Aorta (tissue), 5 donors: ENCODE measurements around the gene TSKS. TPM values are rescaled to one million over a fixed set of nuclear protein-coding genes. Genes with fewer than 3 reads are reported as not detected.

Experiments
- ATAC-seq: fragments of 200-7000 bp; cut with Tn5 transposase; one replicate; pipeline ENCODE4 v1.9.1; 2022; ENCODE audit warnings: moderate library complexity; ENCODE audit not compliant: low FRiP score
- DNase-seq, 2 donors: peaks; one replicate each; pipeline ENCODE4 v3.0.0-alpha.2; 2020
- H3K27ac ChIP-seq, 2 donors: one replicate each; pipeline ENCODE4 v1.5.1; 2013; ENCODE audit warnings: low read length in 2 of 2, mild to moderate bottlenecking in 2 of 2, moderate library complexity in 2 of 2, control low read depth in 1 of 2, inconsistent platforms in 1 of 2, low read depth in 1 of 2
- H3K27me3 ChIP-seq, 2 donors: one replicate each; pipeline ENCODE4 v1.6.1; 2013; ENCODE audit warnings: control low read depth in 1 of 2, low read length in 1 of 2, mild to moderate bottlenecking in 1 of 2, moderate library complexity in 1 of 2; ENCODE audit not compliant: insufficient read depth in 2 of 2, control insufficient read depth in 1 of 2
- H3K36me3 ChIP-seq, 2 donors: one replicate each; pipeline ENCODE4 v1.6.1; 2013; ENCODE audit warnings: control low read depth in 1 of 2, low read length in 1 of 2, mild to moderate bottlenecking in 1 of 2; ENCODE audit not compliant: insufficient read depth in 2 of 2, control insufficient read depth in 1 of 2
- H3K4me1 ChIP-seq, 2 donors: one replicate each; pipeline ENCODE4 v1.6.1; 2013; ENCODE audit warnings: low read length in 2 of 2, control low read depth in 1 of 2, mild to moderate bottlenecking in 1 of 2, moderate library complexity in 1 of 2; ENCODE audit not compliant: insufficient read depth in 2 of 2, control insufficient read depth in 1 of 2
- H3K4me3 ChIP-seq, 2 donors: one replicate each; pipeline ENCODE4 v1.5.1; 2013; ENCODE audit warnings: low read length in 2 of 2, control low read depth in 1 of 2, mild to moderate bottlenecking in 1 of 2
- H3K9me3 ChIP-seq: one replicate; pipeline ENCODE4 v1.6.1; 2013; ENCODE audit warnings: mild to moderate bottlenecking, low read length; ENCODE audit not compliant: control insufficient read depth
- WGBS, 2 donors: extraction: QIAGEN DNeasy Blood & Tissue Kit; methylation state at CpG; one replicate each; pipeline ENCODE4 v1.1.7; 2013; 5-methylcytosine and 5-hydroxymethylcytosine counted together
- intact Hi-C, 2 donors: fragments of 100-400 bp; cut with DNase I; formaldehyde crosslinking; loops; one replicate each; pipeline versions ENCODE4 v1.14.2 to v1.15.0; 2022
- polyA plus RNA-seq, 2 donors: library from polyadenylated mRNA; stranded (reverse); fragments of 200-250 nt; gene quantifications; one replicate each; pipeline ENCODE4 v1.2.3, GENCODE V29; 2013
- total RNA-seq, 2 donors: library from RNA; stranded (reverse); fragmentation: NEBNext Ultra II Directional; extraction: Animal tissue kit (Norgen Biotek cat#: 25700); gene quantifications; one replicate each; pipeline ENCODE4 v1.2.1, GENCODE V29; 2021
- donor health status: healthy with polysubstance abuse.
- donor health status: Bipolar disorder and iron deficiency.
- donor health status: DM: no; HTN: no; CAD: no.
- donor health status: DM: no; HTN: no; CAD: no.
- donor health status: DM: yes; HTN: yes; CAD: no.

TSKS gene
- total and polyA plus RNA-seq, 4 donors: 0.38 to 2.6 (median 0.42) TPM; not detected in 1

GRCh38 chr19:49787746-49788145, 24.6 kb upstream of the TSKS start:
- Histone ChIP-seq H3K9me3 (no peaks in the 10 kb centered on the region), H3K36me3 (peaks cover 0 to 7% of the 10 kb centered on the region in 2 donors), H3K4me3 (no peak overlapping the region), H3K27ac (no peak overlapping the region), H3K27me3 (no peaks in the 10 kb centered on the region), H3K4me1 (no peaks in the 10 kb centered on the region)
- ATAC-seq (no peak), DNase-seq (no peak)
- WGBS, 2 donors: 89% methylated on average over 5 of the region's 5 CpGs
- intact Hi-C loops: no loop called here

GRCh38 chr19:49786376-49786820, 23.3 kb upstream of the TSKS start:
- no peak for ATAC-seq
- H3K4me3 ChIP-seq: no peak overlapping the region
- no peak for DNase-seq
- intact Hi-C loops: no loop called here
- H3K4me1 ChIP-seq: no peaks in the 10 kb centered on the region
- H3K9me3 ChIP-seq: no peaks in the 10 kb centered on the region
- peaks cover 0 to 10% of the 10 kb centered on the region in 2 donors for H3K36me3 ChIP-seq
- WGBS, 2 donors: 69 to 75% methylated on average over 9 of the region's 9 CpGs
- H3K27me3 ChIP-seq: no peaks in the 10 kb centered on the region
- H3K27ac ChIP-seq: no peak overlapping the region

GRCh38 chr19:49782515-49782914, 19.4 kb upstream of the TSKS start:
- WGBS, 2 donors: 96 to 97% methylated on average over 18 of the region's 18 CpGs
- Histone ChIP-seq H3K27ac (no peak overlapping the region), H3K9me3 (no peaks in the 10 kb centered on the region), H3K36me3 (peaks cover 0 to 10% of the 10 kb centered on the region in 2 donors), H3K4me3 (no peak overlapping the region), H3K4me1 (no peaks in the 10 kb centered on the region), H3K27me3 (no peaks in the 10 kb centered on the region)
- DNase-seq (no peak), ATAC-seq (no peak)
- intact Hi-C loops: no loop called here

- no peaks in the 10 kb centered on the region for H3K9me3 ChIP-seq
- H3K4me1 ChIP-seq: no peaks in the 10 kb centered on the region
- H3K36me3 ChIP-seq: peaks cover 0 to 10% of the 10 kb centered on the region in 2 donors
- ATAC-seq: peak; percentile 36
- intact Hi-C loops: no loop called here
- H3K4me3 ChIP-seq: no peak overlapping the region
- 91 to 93% methylated on average over 6 to 7 of the region's 7 CpGs for WGBS, 2 donors
- no peaks in the 10 kb centered on the region for H3K27me3 ChIP-seq
- no peak overlapping the region for H3K27ac ChIP-seq
- no peak for DNase-seq
Measured at GRCh38 chr19:49781394-49781793, 18.3 kb upstream of the TSKS start.

GRCh38 chr19:49780861-49781260, 17.8 kb upstream of the TSKS start:
- no peak overlapping the region for H3K27ac ChIP-seq
- H3K4me1 ChIP-seq: no peaks in the 10 kb centered on the region
- no peaks in the 10 kb centered on the region for H3K9me3 ChIP-seq
- no peaks in the 10 kb centered on the region for H3K27me3 ChIP-seq
- H3K4me3 ChIP-seq: no peak overlapping the region
- peaks cover 0 to 10% of the 10 kb centered on the region in 2 donors for H3K36me3 ChIP-seq
- WGBS, 2 donors: 80 to 81% methylated on average over 8 of the region's 8 CpGs
- intact Hi-C loops: no loop called here
- no peak for ATAC-seq
- no peak for DNase-seq

- intact Hi-C loops: no loop called here
- ATAC-seq (no peak), DNase-seq (no peak)
- Histone ChIP-seq H3K27ac (no peak overlapping the region), H3K36me3 (peaks cover 0 to 7% of the 10 kb centered on the region in 2 donors), H3K9me3 (no peaks in the 10 kb centered on the region), H3K27me3 (no peaks in the 10 kb centered on the region), H3K4me3 (no peak overlapping the region), H3K4me1 (no peaks in the 10 kb centered on the region)
- WGBS, 2 donors: 77 to 79% methylated on average over 11 of the region's 11 CpGs
Measured at GRCh38 chr19:49779731-49780555, 16.8 kb upstream of the TSKS start.

- H3K4me3 ChIP-seq: no peak overlapping the region
- no peak for ATAC-seq
- DNase-seq: no peak
- no peaks in the 10 kb centered on the region for H3K4me1 ChIP-seq
- WGBS, 2 donors: 87 to 91% methylated on average over 6 of the region's 6 CpGs
- no peaks in the 10 kb centered on the region for H3K36me3 ChIP-seq
- H3K27ac ChIP-seq: no peak overlapping the region
- intact Hi-C loops: no loop called here
- no peaks in the 10 kb centered on the region for H3K9me3 ChIP-seq
- no peaks in the 10 kb centered on the region for H3K27me3 ChIP-seq
Measured at GRCh38 chr19:49776371-49776764, 13.3 kb upstream of the TSKS start.

GRCh38 chr19:49775742-49776370, 12.8 kb upstream of the TSKS start:
- Histone ChIP-seq H3K9me3 (no peaks in the 10 kb centered on the region), H3K4me3 (no peak overlapping the region)

GRCh38 chr19:49774969-49775368, 11.9 kb upstream of the TSKS start:
- Histone ChIP-seq H3K4me3 (no peak overlapping the region), H3K4me1 (no peaks in the 10 kb centered on the region), H3K9me3 (no peaks in the 10 kb centered on the region), H3K36me3 (no peaks in the 10 kb centered on the region), H3K27me3 (no peaks in the 10 kb centered on the region), H3K27ac (no peak overlapping the region)
- intact Hi-C loops: no loop called here
- ATAC-seq (no peak), DNase-seq (no peak)
- WGBS, 2 donors: 95% methylated on average over 8 of the region's 8 CpGs

More at GRCh38 chr19:49775742-49776370, 12.8 kb upstream of the TSKS start:
- intact Hi-C loops: no loop called here
- Histone ChIP-seq H3K27ac (no peak overlapping the region), H3K27me3 (no peaks in the 10 kb centered on the region), H3K4me1 (no peaks in the 10 kb centered on the region), H3K36me3 (no peaks in the 10 kb centered on the region)
- no peak for ATAC-seq
- no peak for DNase-seq
- WGBS, 2 donors: 92 to 94% methylated on average over 19 to 20 of the region's 20 CpGs
